ENCODE results near the gene OR51G2.

GRCh38 chr11:4926608-4927007 is 7.5 kb upstream of the OR51G2 start:
- TF ChIP-seq POLR2AphosphoS5 (IDR thresholded peaks at IDR 0.05) (no peak), CTCF (IDR thresholded peaks at IDR 0.05) (no peak), POLR2A (IDR thresholded peaks at IDR 0.05; ENCODE audit: low read depth) (no peak), EP300 (IDR thresholded peaks at IDR 0.05) (no peak)

All from esophagus muscularis mucosa (tissue), 4 donors.